ENCODE measurements around the gene HBE1. TPM values are rescaled to one million over a fixed set of nuclear protein-coding genes. Genes with fewer than 3 reads are reported as not detected.

HBE1 gene
- total RNA-seq, 1 experiment from 2014 or later: 3.2 TPM

DNA sequence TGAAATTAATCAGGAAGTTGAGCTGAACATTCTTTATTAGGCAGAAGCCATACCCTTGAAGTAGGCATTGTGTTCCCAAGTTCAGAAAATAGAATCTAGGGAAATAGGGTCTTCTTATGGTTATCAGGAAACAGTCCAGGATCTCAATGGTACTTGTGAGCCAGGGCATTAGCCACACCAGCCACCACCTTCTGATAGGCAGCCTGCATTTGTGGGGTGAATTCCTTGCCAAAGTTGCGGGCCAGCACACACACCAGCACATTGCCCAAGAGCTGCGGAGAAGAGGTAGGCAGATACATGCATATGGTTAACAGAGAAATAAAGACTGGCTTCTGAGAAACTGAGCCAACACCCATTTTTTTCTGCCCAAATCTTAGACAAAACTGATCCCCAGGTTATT lies 36.9 kb downstream of the HBE1 start:
- no peaks in the 10 kb centered on the region for H3K4me1 ChIP-seq (ENCODE audit: control insufficient read depth, insufficient read depth, low read length)
- no peaks in the 10 kb centered on the region for H3K9me3 ChIP-seq (ENCODE audit: control insufficient read depth, insufficient read depth, low read depth, low read length)
- BruUV-seq (replicated peaks): no TSS peak
- intact Hi-C loops (cut with micrococcal nuclease; ENCODE audit: unreplicated experiment) (no loop called here), in situ Hi-C loops (cut with HindIII; ENCODE audit: low pct_unique_long_range_greater_than_20kb, low sequenced_read_pairs) (no loop called here)
- no peak for DNase-seq (ENCODE audit: low read depth, low spot score)
- ATAC-seq: no peak
- H3K4me3 ChIP-seq (ENCODE audit: low read depth in 2 of 2, low read length in 2 of 2): no peak overlapping the region
- ChIA-PET CTCF (no interaction called here), POLR2A (no interaction called here)
- no peak overlapping the region for H3K27ac ChIP-seq (ENCODE audit: low read length)
- TF ChIP-seq SIN3A (IDR thresholded peaks at IDR 0.05; ENCODE audit: borderline replicate concordance, insufficient read depth, low read depth, low read length) (no peak), POLR2AphosphoS5 (IDR thresholded peaks at IDR 0.05; ENCODE audit: low read depth, low read length) (no peak), TCF7L2 (IDR thresholded peaks at IDR 0.05; ENCODE audit: low read depth, low read length) (no peak)
- TF ChIP-seq, protein P1, sequence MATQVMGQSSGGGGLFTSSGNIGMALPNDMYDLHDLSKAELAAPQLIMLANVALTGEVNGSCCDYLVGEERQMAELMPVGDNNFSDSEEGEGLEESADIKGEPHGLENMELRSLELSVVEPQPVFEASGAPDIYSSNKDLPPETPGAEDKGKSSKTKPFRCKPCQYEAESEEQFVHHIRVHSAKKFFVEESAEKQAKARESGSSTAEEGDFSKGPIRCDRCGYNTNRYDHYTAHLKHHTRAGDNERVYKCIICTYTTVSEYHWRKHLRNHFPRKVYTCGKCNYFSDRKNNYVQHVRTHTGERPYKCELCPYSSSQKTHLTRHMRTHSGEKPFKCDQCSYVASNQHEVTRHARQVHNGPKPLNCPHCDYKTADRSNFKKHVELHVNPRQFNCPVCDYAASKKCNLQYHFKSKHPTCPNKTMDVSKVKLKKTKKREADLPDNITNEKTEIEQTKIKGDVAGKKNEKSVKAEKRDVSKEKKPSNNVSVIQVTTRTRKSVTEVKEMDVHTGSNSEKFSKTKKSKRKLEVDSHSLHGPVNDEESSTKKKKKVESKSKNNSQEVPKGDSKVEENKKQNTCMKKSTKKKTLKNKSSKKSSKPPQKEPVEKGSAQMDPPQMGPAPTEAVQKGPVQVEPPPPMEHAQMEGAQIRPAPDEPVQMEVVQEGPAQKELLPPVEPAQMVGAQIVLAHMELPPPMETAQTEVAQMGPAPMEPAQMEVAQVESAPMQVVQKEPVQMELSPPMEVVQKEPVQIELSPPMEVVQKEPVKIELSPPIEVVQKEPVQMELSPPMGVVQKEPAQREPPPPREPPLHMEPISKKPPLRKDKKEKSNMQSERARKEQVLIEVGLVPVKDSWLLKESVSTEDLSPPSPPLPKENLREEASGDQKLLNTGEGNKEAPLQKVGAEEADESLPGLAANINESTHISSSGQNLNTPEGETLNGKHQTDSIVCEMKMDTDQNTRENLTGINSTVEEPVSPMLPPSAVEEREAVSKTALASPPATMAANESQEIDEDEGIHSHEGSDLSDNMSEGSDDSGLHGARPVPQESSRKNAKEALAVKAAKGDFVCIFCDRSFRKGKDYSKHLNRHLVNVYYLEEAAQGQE (IDR thresholded peaks at IDR 0.05; ENCODE audit: insufficient read depth in 1 of 2, low read depth in 2 of 2, low read length in 1 of 2): no peak
- TF ChIP-seq, protein P2, sequence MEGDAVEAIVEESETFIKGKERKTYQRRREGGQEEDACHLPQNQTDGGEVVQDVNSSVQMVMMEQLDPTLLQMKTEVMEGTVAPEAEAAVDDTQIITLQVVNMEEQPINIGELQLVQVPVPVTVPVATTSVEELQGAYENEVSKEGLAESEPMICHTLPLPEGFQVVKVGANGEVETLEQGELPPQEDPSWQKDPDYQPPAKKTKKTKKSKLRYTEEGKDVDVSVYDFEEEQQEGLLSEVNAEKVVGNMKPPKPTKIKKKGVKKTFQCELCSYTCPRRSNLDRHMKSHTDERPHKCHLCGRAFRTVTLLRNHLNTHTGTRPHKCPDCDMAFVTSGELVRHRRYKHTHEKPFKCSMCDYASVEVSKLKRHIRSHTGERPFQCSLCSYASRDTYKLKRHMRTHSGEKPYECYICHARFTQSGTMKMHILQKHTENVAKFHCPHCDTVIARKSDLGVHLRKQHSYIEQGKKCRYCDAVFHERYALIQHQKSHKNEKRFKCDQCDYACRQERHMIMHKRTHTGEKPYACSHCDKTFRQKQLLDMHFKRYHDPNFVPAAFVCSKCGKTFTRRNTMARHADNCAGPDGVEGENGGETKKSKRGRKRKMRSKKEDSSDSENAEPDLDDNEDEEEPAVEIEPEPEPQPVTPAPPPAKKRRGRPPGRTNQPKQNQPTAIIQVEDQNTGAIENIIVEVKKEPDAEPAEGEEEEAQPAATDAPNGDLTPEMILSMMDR (IDR thresholded peaks at IDR 0.05): no peak
- H3K27me3 ChIP-seq (ENCODE audit: control insufficient read depth, insufficient read depth, low read length): no peaks in the 10 kb centered on the region
- H3K36me3 ChIP-seq (ENCODE audit: control insufficient read depth, insufficient read depth, low read length): no peaks in the 10 kb centered on the region

DNA sequence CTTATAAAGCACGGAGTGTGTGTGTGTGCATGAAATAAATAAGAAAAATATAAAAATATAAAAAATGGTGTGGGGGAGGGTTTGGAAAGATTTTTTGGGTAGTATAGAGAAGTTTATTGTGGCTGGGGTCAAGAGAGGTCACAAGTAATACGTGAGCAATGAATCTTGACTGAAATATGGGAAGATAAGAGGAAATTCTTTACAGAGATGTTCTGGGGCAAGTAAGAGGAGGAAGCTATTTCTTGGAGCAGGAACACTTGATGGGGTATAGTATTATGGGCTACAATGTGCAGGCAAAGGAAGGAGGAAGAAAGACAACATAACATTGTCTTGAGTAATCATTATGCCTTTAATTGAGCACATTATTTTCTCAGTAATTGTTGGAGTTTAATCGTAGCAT lies 37.6 kb downstream of the HBE1 start:
- intact Hi-C loops (cut with micrococcal nuclease; ENCODE audit: unreplicated experiment) (no loop called here), in situ Hi-C loops (cut with HindIII; ENCODE audit: low pct_unique_long_range_greater_than_20kb, low sequenced_read_pairs) (no loop called here)
- Histone ChIP-seq H3K36me3 (ENCODE audit: control insufficient read depth, insufficient read depth, low read length) (no peaks in the 10 kb centered on the region), H3K27ac (ENCODE audit: low read length) (no peak overlapping the region), H3K4me1 (ENCODE audit: control insufficient read depth, insufficient read depth, low read length) (no peaks in the 10 kb centered on the region), H3K9me3 (ENCODE audit: control insufficient read depth, insufficient read depth, low read depth, low read length) (no peaks in the 10 kb centered on the region), H3K27me3 (ENCODE audit: control insufficient read depth, insufficient read depth, low read length) (no peaks in the 10 kb centered on the region), H3K4me3 (ENCODE audit: low read depth in 2 of 2, low read length in 2 of 2) (no peak overlapping the region)
- ChIA-PET CTCF (no interaction called here), POLR2A (no interaction called here)
- BruUV-seq (replicated peaks): no TSS peak
- no peak for DNase-seq (ENCODE audit: low read depth, low spot score)
- no peak for TF ChIP-seq SIN3A (IDR thresholded peaks at IDR 0.05; ENCODE audit: borderline replicate concordance, insufficient read depth, low read depth, low read length)
- TF ChIP-seq, protein P2 (IDR thresholded peaks at IDR 0.05): no peak
- no peak for TF ChIP-seq TCF7L2 (IDR thresholded peaks at IDR 0.05; ENCODE audit: low read depth, low read length)
- TF ChIP-seq, protein P1 (IDR thresholded peaks at IDR 0.05; ENCODE audit: insufficient read depth in 1 of 2, low read depth in 2 of 2, low read length in 1 of 2): no peak
- no peak for TF ChIP-seq POLR2AphosphoS5 (IDR thresholded peaks at IDR 0.05; ENCODE audit: low read depth, low read length)
- ATAC-seq: no peak

All from Panc1 (cell line).